Colon (tissue), 2 donors: ENCODE results near the gene MOG.

Experiments
- FAIRE-seq: peaks from 2 replicates; lab custom pipeline; 2012; peaks lifted over from hg19 to GRCh38; lab: Jason Lieb, UNC
- donor health status: control.
- donor health status: control.

Gene MOG

DNA sequence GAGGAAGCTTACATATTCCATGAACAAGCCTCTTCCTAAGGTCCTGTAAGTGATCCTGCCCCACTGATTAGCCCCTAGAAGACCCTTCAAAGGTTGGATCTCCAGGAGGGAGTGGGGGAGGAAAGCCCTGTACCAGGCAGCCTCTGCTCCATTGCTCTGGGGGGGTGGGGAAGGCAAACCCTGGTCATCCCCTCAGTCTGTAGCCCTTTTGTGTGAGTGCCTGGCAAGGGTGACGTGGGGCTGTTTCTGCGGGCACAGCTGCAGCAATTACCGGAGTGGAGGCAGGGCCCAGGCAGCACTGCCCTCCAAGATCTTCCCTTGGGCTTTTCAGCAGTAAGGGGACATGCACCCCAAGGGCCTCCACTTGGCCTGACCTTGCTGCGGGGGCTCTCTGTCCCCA, at the start of gene MOG:
MOG (plus strand) TSS at position 295 of the 400 bp plus-strand sequence. CDS start 118 bp downstream, outside the sequence.
- no peak for FAIRE-seq

DNA sequence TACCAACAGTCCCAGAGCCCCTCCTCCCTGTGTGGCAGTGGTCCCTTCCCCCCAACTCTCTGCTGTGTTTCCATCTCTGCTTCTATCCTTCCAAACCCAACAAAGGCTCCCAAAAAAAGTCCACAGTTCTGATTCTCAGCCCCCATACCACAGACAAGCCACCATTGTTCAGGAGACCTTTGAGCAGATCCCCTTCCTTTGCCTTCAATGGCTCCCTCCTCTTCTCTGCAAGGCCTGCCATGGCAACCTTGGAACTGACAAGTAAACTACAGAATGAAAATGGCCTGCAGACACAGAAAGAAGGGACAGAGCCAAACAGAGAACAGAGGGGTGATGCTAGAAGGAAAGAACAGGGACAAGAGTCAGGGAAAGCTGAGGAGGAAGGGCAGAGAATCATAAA, 48.8 kb upstream of the MOG start:
- FAIRE-seq = no peak

DNA sequence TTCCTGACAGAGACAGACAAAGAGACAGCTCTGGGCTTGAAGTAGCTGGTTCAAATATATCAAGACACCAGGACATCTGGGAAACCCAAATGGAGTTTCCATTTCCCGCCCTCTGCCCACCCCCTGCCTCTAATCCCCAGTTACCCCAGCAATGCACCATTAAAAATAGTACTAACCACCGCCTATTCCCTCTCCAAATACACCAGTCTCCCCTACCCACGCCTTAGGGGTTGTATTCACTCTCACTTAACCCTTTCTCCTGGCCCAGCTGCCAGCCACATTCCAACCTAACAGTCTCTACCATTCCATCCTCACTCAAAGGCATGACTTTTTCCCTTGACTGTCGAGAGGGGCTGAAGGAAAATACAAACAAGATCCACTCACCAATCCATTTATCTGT, 46.4 kb upstream of the MOG start:
- FAIRE-seq = no peak

DNA sequence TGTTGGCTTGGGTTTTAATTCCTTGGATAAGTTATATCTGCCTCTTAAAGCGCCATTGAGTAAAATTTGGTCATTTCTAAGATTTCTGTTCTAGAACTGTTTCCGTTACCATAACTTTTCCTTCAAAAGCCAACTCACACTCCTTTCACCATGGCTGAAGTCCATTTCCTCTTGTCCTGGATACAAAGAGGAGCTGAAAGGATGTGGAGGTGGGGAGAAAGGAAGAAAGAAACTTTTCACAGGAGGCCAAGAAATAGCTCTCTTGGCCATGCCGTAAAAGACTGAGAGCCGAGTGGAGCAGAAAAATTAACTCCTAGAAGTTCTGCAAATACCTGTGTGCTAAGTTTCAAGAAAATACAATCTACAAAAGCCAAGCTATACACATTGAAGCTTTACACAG, 45.5 kb upstream of the MOG start:
- no peak for FAIRE-seq

DNA sequence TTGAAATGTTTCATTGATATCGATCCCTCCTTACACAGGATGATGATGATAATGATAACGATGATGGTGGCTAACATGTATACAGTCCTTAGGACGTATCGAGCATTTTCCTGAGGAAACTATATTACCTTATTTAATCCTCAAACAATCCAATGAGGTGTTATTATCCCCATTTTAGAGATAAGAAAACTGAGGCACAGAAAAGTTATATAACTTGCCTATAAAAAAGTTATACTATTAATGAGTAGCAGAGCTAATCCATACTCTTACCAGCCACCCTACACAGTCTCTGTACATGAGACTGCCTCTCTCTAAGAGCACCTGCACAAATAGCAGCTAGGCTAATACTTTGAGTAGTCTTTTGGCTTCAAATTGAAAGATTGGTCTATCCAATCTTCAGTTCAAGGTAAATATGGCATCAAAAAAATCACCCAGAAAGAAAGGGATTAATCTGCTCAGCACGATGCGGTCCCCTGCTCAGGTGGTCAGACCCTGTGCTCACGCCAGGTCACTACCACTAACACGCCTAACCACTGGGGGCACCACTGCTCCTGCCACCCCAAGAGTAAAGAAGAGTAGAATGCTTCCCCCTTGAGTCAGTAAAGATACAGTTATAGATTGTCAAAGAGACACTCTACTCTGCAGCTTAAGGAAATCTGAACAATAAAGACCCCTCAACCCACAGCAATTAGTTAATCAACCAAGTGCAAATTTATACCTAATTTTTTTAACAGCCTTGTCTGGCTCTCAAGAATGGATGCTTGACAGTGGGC, 38.9 kb upstream of the MOG start:
- FAIRE-seq = no peak

DNA sequence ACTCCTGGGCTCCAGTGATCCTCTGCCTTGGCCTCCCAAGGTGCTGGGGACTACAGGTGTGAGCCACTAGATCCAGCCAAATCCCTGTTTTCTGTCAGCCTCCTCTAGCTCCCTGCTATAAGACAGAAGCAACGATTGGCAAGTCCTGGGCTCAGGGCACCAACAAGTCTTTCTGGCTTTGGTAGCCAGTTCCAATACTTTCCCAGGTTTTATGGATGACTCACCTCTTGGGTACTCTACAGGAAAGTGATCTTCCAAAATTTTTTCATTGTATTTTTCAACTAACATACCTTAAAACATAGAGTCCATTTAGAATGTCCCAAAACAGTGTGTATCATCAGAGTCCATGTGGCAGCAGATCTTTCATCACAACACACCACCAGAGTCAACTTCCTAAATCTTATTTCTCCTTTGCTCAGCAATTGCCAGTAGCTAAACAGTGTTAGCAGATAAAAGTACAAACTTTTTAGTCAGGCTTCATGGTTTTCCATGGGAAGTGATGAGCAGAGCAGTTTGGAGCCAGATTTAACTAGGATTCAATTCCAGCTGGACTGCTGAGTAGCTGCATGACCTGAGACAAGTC, 37.2 kb upstream of the MOG start:
- no peak for FAIRE-seq

DNA sequence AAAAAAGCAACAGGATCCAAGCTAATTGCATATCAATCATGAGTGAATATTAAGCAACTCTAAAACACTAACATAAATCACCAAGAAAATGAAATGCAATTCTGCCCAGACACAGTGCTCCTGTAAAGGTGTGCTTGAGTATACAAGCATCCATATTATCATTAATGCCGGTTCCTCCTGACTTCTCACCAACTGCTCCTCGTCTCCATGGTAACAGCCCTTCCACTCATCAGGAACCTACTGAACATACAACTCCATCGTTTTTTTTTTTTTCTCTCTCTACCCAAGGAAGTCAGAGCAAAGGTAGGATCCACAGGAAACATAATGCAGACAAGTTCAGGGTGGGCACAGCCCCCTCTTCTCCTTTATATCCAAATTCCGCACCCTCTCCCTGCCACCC, 36.3 kb upstream of the MOG start:
- no peak for FAIRE-seq

DNA sequence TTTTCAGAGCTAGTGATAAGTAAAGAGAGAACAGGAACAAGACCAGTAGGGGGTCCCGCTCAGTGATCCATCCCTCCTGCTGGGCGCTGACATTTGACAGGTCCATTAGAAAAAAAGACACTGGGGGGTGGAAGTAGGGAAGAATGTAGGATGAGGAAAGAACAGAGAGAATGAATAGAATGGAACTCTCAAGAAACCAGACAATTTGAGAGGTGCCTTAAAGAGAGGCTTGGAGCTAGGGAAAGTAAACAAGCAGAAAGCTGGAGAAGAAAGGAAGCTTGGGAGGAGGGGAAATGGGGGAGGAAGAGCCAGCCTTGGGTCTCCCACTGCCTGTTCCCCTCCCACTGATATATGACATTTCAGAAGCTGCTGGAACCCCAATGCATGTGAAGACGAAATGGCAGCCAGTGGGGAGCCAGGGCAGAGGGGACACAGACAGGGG, 32.4 kb upstream of the MOG start:
- FAIRE-seq = no peak

DNA sequence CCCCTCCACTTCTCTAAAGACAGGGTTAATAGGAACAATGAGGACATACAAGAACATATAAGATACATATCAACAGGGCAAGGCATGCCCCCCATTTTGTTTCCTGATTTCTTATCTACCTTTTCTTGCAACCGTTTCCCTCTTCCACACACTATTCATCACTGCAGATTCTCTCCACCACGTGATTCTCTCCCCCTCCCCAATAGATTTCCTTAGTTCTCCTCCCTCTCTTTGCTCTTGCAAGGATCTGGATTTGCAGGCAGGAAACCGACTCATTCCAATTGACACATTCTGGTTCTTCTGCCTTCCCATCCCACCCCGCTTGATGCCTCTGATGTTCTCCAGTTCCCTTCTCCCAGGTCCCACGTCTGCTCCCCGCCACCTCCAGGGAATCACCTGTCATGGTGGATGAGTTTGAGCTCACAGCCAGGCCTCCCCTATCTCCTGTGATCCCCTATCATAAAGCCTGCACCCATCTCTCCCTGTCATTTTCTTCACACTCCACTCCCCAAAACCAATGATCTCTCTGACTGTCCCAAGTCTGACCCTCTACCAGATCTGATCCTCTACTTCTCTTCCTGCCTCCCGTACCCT, 31.5 kb upstream of the MOG start:
- no peak for FAIRE-seq

DNA sequence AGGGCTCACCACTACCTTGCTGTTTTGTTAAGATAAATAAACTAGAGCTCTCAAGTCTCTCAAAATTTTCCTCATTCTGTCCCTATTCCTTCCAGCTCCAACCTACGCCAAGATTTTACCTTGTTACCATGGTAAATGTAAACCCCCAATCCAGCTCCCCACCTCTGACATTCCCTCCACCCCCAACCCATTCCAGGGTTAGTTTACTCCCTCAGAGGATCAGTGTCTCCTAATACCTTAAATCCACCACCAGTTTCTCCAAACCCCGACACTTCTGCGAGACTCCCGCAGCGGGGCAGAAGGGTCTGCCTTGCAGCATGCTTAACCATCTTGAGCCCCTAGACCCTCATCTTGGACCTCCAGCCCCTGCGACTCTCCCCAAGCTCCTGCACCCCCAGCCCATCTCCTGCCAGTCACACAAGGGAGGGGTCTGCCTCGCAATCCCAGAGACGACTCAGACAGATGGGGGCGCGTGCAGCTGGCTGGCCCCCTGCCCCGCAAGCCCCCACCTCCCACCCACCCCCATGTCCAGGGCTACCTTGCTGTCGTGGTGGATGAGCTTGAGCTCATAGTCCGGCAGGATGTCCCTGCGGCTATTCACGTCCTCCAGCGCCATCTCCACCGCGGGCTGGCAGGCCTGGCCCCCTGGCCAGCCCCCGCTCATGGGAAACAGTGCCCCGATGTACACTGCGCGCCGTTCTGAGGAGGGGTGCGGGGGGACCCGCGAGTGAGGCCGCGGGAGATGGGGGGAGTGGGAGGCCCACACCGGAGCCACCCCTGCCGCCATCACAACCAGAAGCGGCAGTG, 29.7 kb upstream of the MOG start:
- no peak for FAIRE-seq

DNA sequence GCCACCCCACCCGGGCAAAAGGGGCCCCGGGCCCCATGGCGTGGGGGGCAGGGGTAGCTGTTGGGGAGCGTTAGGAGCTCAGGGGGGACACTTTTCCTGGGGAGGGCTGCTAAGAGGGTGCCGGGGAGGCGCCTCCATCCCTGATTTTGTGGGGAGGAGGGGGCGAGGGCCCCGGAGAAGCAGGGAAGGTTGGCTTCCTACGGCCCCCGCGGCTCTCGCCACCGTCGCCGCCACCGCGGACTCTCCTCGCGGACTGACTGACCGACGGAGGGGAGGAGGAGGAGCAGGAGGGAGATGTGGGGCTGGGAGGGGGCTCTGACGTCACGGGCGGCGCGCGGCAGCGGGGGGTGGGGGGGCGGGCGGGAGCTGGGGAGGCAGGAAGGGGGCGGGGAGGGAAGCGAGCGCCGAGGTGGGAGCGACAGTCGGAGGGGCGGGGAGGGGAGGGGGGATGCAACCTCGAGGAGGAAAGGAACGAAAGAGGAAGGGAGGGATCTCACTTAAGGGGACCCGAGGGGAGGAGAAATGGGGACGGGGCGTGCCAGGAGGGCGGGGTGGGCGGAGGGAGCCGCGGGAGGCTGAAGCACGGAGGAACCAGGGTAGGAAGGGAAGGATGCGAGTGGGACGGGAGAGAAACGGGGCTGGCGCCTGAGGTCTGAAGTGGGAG, 29.0 kb upstream of the MOG start:
- no peak for FAIRE-seq

DNA sequence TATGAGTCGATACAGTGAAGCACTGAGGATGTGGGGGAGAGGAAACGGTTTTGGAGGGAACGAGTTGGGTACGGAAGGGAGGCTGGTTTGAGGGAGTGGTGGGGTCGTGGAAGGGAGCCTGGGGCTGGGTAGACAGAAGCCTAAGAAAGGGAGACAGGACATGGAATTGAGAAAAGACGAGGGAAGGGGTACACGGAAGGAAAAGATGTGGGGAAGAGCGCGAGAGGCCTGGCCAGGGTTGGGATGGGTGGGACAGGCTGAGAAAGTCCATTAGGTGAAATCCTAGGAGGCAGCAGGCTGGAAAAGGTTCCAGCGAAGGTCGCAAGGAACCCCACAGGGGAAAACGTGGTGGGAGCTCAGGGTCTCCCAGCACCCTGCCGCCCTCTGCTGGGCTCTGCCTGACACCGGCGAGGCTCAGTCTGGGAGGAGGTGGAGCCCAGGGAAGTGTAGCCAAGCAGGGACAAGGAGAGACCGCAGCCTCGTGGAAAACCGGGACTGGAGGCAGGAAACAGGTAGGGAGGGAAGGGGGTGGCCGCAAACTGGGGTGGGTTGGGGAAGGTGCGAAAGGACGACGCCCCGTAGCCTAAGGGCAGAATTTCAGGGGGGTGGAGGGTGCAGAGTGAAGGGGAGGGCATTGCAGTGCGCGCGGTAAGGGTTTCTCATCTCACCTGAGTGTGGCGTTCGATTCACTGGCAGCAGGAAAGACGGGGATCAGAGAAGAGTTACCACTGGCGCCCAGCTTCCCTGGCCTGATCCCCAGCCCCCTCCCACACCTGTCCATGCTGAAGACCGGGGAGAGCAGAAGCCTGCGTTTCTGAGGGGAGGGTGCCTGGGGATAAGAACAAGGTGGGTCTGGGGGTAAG, 28.2 kb upstream of the MOG start:
- no peak for FAIRE-seq

DNA sequence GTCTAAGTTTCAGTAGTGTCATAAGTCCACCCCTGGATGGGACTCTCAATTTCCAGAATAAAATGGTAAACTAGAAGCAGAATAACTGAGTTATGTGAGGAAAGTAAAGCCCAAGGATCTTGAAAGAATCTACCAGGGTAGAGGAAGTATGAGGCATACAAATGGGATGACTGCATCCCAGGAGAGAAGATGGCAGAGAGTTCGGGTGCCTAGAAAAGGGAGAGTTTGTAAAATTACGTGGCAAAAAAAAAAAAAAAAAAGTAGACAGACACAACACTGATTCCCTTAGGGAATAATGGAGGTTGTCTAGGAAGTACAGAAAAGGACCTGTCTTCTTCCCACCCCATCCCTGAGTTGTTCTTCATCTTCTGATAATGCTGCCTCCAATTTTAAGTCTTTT, 27.3 kb upstream of the MOG start:
- no peak for FAIRE-seq

DNA sequence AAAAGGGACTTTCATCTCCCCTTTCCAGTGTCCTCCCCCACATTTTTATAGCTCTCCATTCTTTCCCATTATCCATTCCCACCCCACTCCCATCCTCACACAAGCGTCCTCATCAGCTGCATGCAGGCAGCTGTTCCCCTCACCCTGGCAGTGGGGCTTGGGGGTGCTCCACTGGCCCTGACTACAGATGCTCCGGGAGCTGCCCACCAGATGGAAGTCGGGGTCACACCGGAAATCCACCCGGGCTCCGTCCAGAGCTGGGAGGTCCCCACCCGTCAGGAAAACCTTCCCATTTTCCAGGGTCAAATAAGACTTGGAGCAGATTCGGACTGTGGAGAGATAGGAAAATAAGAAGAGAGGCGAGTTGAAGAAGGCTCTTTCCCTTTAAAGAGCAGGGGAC, 26.6 kb upstream of the MOG start:
- FAIRE-seq = no peak

DNA sequence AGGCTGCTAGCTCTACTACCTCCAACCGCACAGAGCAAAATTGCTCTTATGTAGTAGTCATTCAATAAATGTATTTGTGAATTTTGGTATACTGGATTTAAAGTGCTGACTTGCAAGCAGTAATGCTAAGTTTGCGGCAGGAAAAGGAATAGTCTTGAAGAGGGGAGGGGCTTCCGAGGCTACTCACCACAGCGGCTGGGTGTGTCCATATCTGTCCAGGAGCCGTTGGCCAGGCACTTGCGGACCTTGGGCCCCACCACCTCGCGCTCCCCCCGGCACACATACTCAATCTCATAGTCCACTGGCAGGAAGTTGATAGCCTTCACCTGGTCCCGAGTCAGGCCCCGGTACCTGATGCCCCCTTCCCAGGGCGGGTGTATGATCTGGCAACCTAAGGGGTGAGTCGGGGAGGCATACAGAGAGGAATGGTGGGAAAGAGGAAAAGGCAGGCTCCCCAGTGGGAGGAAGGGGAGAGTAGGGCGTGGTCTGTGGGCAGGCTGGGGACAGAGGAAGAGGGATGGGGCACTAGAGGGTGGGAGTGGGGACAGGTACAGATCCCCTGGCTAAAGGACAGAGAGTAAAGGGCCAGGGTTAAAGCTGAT, 25.6 kb upstream of the MOG start:
- no peak for FAIRE-seq

DNA sequence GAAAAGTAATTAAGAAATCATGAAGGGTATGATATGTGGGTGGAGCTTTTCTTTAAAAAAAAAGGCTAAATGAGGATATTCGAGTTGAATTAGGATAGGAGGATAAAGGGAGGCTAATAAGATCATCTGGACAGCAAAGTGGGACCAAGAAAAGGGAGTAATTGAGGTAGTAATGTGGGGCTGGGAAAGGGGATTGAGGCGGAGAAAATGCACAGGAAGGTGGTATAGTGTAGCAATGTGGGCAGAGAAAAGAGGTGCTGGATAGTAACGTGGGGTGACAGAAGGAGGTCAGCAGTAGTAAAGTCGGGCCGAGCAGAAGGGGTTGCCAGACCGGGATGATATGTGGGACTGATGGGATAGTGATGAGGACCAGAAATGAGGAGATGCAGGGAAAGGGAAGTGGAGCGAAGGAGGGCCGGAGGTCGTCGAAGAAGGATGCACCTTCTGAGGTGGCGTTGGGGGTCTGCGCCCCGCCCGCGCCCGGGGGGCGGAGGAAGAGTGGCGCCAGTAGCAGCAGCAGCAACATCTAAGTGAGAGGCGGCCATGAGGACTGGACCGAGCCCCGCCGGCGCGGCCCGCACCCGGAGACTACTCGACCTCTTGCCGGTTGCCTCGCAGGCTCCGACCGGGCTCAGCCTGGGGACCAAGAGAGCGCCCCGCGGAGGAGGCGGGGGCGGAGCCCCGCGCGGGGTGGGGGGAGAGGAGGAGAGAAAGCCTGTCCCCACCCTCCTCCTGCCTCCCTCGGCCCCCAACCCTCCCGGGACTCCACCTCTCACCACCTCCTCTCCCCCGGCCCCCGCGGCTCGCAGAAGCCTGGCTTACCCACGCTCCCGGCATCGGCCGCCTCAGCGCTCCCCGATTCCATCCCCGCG, 24.8 kb upstream of the MOG start:
- no peak for FAIRE-seq

DNA sequence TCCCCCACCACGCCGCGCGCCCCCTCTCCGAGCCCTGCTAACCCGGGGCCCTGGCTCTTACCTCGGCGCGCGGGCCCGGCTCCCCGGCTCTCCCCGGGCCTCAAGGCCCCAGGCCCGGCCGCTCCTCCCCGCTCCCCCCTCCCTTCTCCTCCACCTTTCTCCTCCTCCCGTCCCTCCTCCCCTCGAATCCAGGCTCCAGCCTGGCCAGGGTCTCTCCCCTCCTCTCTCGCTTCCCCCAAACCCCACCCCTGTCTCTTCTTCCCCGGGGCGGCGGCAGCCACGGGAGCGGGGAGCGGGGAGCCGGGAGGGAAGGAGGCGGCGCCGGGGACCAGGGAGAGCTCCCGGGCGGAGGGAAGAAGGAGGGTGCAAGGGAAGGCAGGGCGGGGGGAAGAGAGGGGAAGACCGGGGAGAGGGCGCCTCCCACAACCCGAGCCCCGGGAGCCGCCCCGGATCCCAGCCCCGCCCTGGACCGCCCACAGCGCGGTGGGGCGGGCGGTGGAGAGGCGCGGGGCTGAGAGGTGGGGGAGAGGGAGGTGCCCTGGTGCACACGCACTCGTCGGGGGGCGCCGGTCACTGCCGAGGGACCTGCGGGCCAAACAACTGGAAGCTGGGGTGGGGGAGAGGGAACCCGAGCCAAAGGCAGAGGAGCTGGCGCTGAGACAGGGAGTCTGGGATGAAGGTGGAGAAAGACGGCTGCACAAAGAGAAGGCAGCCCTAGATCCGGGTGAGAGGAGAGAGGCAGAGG, 23.9 kb upstream of the MOG start, which contains the start of gene GABBR1:
GABBR1 (minus strand) TSS at position 395 of the 745 bp plus-strand sequence. CDS start 798 bp downstream, outside the sequence.
- no peak for FAIRE-seq

DNA sequence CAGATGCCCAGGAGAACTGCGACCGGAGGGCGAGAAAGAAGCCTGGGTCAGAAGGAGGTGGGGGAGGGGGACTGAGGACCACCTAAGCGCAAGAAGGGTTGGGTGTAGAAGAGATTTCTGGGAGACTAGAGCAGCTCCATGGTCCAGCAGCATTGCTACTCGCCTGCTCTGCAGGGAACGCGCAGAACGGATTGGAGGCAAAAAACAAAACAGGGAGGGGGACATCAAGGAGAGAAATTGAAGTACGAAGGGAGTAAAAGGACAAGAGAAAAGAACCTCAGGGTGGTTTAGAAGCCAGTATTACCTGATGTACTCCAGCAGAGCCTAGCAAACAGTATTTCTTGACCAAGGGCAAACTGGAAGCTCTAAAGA, 23.4 kb upstream of the MOG start:
- FAIRE-seq = no peak

DNA sequence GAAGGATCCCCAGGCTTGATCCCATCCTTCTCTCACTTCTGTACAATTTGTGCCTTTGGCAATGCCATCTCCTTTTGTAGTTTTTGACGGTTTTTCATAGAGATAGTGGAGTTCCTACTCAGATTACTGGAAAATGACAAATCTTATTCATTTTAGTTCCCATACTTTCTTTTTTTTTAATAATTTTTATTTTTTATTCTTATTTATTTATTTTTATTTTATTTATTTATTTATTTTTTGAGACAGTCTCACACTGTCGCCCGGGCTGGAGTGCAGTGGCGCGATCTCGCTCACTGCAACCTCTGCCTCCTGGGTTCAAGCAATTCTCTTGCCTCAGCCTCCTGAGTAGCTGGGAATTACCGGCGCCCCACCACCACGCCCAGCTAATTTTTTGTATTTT, 19.6 kb upstream of the MOG start:
- no peak for FAIRE-seq
